Measurements from ENCODE around the gene PCDHGC5.

Gene PCDHGC5

DNA sequence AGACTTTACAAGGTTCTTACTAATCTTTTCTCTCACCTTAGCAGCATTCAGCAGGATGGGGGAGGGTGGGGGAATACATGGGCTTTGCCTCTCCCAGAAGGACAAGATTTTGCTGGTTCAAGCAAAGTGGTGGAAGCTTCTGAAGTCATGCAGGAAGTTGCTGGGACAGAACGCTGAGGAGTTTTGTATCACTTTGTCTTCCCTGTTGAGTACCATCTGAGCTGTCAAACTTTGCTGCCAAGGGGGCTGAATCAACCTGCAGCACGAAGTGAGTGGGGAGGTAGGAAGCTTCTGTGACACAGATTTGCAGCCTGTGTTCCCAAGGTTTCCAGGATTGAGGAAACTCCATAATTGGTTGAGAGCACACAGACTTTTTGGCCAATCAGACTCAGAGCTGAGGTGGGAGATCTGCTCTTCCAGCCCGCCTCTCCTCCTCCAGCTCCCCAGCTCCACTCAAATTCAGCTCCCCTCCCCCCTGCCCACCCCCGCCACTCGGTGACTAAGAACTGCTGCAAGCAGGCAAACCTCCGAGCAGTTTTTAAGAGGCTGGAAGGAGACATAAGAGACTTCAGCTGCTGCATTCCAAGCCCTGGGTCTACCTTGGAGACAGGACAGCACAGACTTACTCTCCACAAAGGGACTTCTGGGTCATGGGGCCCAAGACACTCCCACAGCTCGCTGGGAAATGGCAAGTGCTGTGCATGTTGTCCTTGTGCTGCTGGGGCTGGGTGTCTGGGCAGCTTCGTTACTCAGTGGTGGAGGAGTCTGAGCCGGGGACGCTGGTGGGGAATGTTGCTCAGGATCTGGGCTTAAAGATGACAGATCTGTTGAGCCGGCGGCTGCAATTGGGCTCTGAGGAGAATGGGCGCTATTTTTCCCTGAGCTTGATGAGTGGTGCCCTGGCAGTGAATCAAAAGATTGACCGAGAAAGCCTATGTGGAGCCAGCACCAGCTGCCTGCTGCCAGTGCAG, at the start of gene PCDHGC5:
PCDHGC5 (plus strand) TSS at position 491 of the 971 bp plus-strand sequence; CDS start at position 651, 160 bp downstream.
- DNase-seq (ENCODE audit: low read depth in 2 of 2) = no peak

GRCh38 chr5:141439411-141440141, 49.3 kb upstream of the PCDHGC5 start:
- DNase-seq (ENCODE audit: low read depth in 2 of 2) = no peak

GRCh38 chr5:141440341-141440740, 48.5 kb upstream of the PCDHGC5 start:
- DNase-seq (ENCODE audit: low read depth in 2 of 2) = no peak

GRCh38 chr5:141441571-141442170, 47.2 kb upstream of the PCDHGC5 start:
- DNase-seq (ENCODE audit: low read depth in 2 of 2) = no peak

DNA sequence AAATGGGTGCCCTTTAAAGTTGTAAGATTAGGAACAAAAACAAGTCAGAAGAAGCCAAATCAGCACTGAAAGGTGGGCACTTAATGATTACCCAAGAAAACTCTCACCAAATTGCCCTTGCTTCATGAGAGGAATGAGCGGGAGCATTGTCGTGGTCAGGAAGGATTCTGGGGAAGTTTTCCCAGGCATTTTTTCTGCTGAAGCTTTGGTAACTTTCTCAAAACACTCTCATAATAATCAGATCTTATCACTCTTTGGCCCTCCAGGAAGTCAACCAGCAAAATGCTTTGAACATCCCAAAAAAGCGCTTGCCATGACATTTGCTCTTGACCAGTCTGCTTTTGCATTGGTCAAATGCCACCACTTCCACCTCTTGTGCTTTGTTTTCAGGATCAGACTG, 23.5 kb upstream of the PCDHGC5 start:
- DNase-seq (ENCODE audit: low read depth in 2 of 2) = no peak

GRCh38 chr5:141475625-141476131, 13.2 kb upstream of the PCDHGC5 start, which contains the start of gene PCDHGC3:
Gene PCDHGC3, plus strand, starts transcription at chr5:141475966. Its CDS starts 151 bp downstream, at chr5:141476117.
- peak; percentile 27 to 35 for DNase-seq (ENCODE audit: low read depth in 2 of 2)

- DNase-seq (ENCODE audit: low read depth in 2 of 2) = no peak
Observed at GRCh38 chr5:141476132-141476911, 12.6 kb upstream of the PCDHGC5 start.

- no peak for DNase-seq (ENCODE audit: low read depth in 2 of 2)
Observed at GRCh38 chr5:141477044-141477575, 11.8 kb upstream of the PCDHGC5 start.

DNA sequence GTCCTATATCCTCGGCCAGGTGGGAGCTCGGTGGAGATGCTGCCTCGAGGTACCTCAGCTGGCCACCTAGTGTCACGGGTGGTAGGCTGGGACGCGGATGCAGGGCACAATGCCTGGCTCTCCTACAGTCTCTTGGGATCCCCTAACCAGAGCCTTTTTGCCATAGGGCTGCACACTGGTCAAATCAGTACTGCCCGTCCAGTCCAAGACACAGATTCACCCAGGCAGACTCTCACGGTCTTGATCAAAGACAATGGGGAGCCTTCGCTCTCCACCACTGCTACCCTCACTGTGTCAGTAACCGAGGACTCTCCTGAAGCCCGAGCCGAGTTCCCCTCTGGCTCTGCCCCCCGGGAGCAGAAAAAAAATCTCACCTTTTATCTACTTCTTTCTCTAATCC, 11.1 kb upstream of the PCDHGC5 start:
- no peak for DNase-seq (ENCODE audit: low read depth in 2 of 2)

GRCh38 chr5:141478321-141478945, 10.4 kb upstream of the PCDHGC5 start:
- no peak for DNase-seq (ENCODE audit: low read depth in 2 of 2)

- no peak for DNase-seq (ENCODE audit: low read depth in 2 of 2)
Observed at GRCh38 chr5:141479776-141480175, 9.1 kb upstream of the PCDHGC5 start.

DNA sequence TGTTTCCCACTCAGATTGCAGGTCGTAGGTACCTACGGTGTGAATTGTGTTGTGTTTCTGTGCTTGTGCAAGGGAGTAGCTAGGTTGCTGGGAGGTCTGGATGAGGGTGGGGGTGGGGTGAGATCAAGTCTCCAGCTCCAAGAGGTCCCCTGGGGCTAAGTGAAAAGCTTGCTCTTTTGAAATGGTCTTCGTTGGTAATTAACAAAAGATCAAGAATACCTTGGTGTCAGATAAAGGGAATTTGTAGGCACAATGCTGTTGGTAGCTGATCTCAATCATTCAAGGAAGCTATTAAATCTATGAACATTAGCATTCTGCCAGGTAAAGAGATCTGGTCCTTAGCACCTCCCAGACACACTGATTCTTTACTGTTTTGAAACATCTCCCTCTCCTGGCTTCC, 5.0 kb upstream of the PCDHGC5 start:
- DNase-seq (ENCODE audit: low read depth in 2 of 2) = no peak

DNA sequence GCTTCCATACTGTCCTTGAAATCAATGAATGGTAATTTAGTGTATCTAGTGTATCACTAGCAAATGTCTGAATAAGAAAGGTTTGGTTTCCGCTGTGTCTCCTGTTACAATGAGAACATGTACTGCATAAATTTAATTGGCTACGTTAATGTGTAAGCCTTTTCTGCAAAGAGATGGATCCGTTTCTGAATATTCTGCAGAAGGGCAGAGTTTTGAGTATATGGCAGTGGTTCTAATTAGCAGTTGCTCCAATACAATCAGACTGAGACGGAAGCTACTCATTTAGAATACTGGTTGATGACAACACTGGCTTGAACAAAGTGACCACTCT, 4.6 kb upstream of the PCDHGC5 start:
- DNase-seq (ENCODE audit: low read depth in 2 of 2) = no peak

GRCh38 chr5:141484641-141485311, 4.1 kb upstream of the PCDHGC5 start, which contains the start of gene PCDHGC4:
Gene PCDHGC4, plus strand, starts transcription at chr5:141485030. Its CDS starts 144 bp downstream, at chr5:141485174.
- DNase-seq (ENCODE audit: low read depth in 2 of 2) = no peak

DNA sequence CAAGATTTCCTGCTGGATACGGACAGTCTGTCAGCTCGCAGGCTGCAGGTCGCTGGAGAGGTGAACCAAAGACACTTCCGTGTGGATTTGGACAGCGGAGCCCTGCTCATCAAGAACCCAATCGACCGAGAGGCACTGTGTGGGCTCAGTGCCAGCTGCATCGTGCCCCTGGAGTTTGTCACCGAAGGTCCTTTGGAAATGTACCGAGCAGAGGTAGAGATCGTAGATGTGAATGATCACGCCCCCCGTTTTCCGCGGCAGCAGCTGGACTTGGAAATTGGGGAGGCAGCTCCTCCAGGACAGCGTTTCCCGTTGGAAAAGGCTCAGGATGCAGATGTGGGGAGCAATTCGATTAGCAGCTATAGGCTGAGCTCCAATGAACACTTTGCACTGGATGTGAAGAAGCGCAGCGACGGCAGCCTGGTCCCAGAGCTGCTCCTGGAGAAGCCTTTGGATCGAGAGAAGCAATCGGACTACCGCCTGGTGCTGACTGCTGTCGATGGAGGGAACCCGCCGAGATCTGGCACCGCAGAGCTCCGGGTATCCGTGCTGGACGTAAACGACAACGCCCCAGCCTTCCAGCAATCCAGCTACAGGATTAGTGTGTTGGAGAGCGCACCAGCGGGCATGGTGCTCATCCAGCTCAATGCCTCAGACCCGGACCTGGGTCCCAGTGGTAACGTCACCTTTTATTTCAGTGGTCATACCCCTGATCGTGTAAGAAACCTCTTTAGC, 3.4 kb upstream of the PCDHGC5 start:
- no peak for DNase-seq (ENCODE audit: low read depth in 2 of 2)

DNA sequence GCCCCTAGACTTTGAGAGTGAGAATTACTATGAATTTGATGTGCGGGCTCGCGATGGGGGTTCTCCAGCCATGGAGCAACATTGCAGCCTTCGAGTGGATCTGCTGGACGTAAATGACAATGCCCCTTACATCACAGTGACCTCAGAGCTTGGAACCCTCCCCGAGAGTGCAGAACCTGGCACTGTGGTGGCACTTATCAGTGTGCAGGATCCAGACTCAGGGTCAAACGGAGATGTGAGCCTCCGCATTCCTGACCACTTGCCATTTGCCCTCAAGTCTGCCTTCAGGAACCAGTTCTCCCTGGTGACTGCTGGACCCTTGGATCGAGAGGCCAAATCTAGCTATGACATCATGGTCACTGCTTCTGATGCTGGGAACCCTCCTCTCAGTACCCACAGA, 2.8 kb upstream of the PCDHGC5 start:
- DNase-seq (ENCODE audit: low read depth in 2 of 2) = no peak

DNA sequence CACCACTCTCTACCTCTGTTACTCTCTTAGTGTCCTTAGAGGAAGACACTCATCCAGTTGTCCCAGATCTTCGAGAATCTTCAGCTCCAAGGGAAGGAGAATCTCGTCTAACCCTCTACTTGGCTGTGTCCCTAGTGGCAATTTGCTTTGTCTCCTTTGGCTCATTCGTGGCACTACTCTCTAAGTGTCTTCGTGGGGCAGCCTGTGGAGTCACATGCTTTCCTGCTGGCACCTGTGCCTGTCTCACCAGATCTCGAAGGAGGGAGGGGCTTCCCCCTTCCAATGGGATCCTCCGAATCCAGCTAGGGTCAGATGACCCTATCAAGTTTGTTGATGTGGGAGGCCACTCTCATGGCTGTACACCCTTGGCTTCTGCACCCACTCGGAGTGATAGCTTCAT, 1.8 kb upstream of the PCDHGC5 start:
- DNase-seq (ENCODE audit: low read depth in 2 of 2) = no peak

DNA sequence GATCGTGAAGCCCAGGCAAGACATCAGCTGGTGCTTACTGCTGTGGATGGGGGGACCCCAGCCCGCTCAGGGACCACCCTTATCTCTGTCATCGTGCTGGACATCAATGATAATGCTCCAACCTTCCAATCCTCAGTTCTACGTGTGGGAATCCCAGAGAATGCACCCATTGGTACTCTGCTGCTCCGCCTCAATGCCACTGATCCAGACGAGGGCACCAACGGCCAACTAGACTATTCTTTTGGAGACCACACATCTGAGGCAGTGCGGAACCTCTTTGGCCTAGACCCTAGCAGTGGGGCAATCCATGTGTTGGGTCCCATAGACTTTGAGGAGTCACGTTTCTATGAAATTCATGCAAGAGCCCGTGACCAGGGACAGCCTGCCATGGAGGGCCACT, 960 bp downstream of the PCDHGC5 start:
- DNase-seq (ENCODE audit: low read depth in 2 of 2) = no peak

GRCh38 chr5:141490271-141490670, 1.4 kb downstream of the PCDHGC5 start:
- DNase-seq (ENCODE audit: low read depth in 2 of 2) = no peak

All from stimulated activated CD8-positive, alpha-beta memory T cell treated with anti-CD3 and anti-CD28 coated beads, Interleukin-15, amount 100 ng/mL, for 48 hours (primary cell).